AG09309 (cell line): ENCODE measurements around the gene GRIFIN.

Source experiments
- DNase-seq: peaks from one replicate; pipeline ENCODE4 v3.0.0-alpha.2; 2010; ENCODE audit warnings: low read depth
- H3K4me3 ChIP-seq: 2 replicates; pipeline ENCODE4 v1.5.1; 2011; ENCODE audit warnings: mild to moderate bottlenecking, low read depth, low read length, moderate library complexity; ENCODE audit not compliant: control insufficient read depth
- CTCF ChIP-seq: IDR thresholded peaks from 2 replicates; pipeline ENCODE4 v1.5.1; 2011; ENCODE audit warnings: mild to moderate bottlenecking, low read depth, low read length, inconsistent platforms; ENCODE audit not compliant: insufficient read depth, control insufficient read depth; ENCODE audit errors: missing control alignments

Gene GRIFIN

GRCh38 chr7:2504128-2504888 lies 28.1 kb upstream of the GRIFIN start:
- no peak for TF ChIP-seq CTCF
- H3K4me3 ChIP-seq: no peak overlapping the region
- DNase-seq: no peak

GRCh38 chr7:2503056-2503941 lies 27.1 kb upstream of the GRIFIN start:
- no peak overlapping the region for H3K4me3 ChIP-seq
- no peak for DNase-seq
- no peak for TF ChIP-seq CTCF

- H3K4me3 ChIP-seq: no peak overlapping the region
- no peak for DNase-seq
- TF ChIP-seq CTCF: no peak
These were observed 26.4 kb upstream of the GRIFIN start for GRCh38 chr7:2502647-2502966.

GRCh38 chr7:2501947-2502646 lies 25.9 kb upstream of the GRIFIN start:
- no peak for DNase-seq
- TF ChIP-seq CTCF: no peak
- H3K4me3 ChIP-seq: no peak overlapping the region

- no peak for DNase-seq
- no peak for TF ChIP-seq CTCF
- no peak overlapping the region for H3K4me3 ChIP-seq
These were observed 24.5 kb upstream of the GRIFIN start for GRCh38 chr7:2500701-2501100.

- TF ChIP-seq CTCF: no peak
- no peak overlapping the region for H3K4me3 ChIP-seq
- no peak for DNase-seq
These were observed 23.7 kb upstream of the GRIFIN start for GRCh38 chr7:2499719-2500430.
